ENCODE results near the gene MRPL48. TPM values are rescaled to one million over a fixed set of nuclear protein-coding genes. Genes with fewer than 3 reads are reported as not detected.

MRPL48 gene
- total RNA-seq, 2 donors from 2014 or later = 36.4 to 55.3 TPM

- Mint-ChIP-seq H3K27ac (no peak overlapping the region), H3K36me3 (ENCODE audit: low read depth) (peaks cover 54% of the 10 kb centered on the region), H3K9me3 (no peaks in the 10 kb centered on the region), H3K27me3 (ENCODE audit: insufficient read depth) (no peaks in the 10 kb centered on the region), H3K4me1 (no peaks in the 10 kb centered on the region), H3K4me3 (no peak overlapping the region)
- WGBS, 2 experiments (ENCODE audit: insufficient coverage in 1 of 2, insufficient read length in 1 of 2) = 85 to 95% methylated on average over 2 to 4 of the region's 4 CpGs
- no peak for DNase-seq
- TF ChIP-seq CTCF (conservative IDR thresholded peaks at IDR 0.05) = no peak
- Histone ChIP-seq H3K9ac (ENCODE audit: extremely low read depth, low read length, poor library complexity, severe bottlenecking) (no peak overlapping the region), H3K27ac (ENCODE audit: low read depth, low read length) (no peak overlapping the region), H3K4me3 (ENCODE audit: low read length) (no peak overlapping the region), H3K9me3 (ENCODE audit: control insufficient read depth, low read length) (no peaks in the 10 kb centered on the region), H3K27me3 (ENCODE audit: control insufficient read depth, insufficient read depth, low read length, poor library complexity, severe bottlenecking) (no peaks in the 10 kb centered on the region), H3K36me3 (ENCODE audit: control insufficient read depth, insufficient read depth, low read length) (peaks cover 26% of the 10 kb centered on the region), H3K4me1 (ENCODE audit: control insufficient read depth, insufficient read depth, low read length) (peaks cover 6% of the 10 kb centered on the region)
Observed at GRCh38 chr11:73862986-73863385, 75.3 kb downstream of the MRPL48 start.

GRCh38 chr11:73866095-73866579 lies 78.5 kb downstream of the MRPL48 start:
- Histone ChIP-seq H3K4me3 (ENCODE audit: low read length) (no peak overlapping the region), H3K9ac (ENCODE audit: extremely low read depth, low read length, poor library complexity, severe bottlenecking) (no peak overlapping the region), H3K4me1 (ENCODE audit: control insufficient read depth, insufficient read depth, low read length) (peaks cover 6% of the 10 kb centered on the region), H3K9me3 (ENCODE audit: control insufficient read depth, low read length) (no peaks in the 10 kb centered on the region), H3K36me3 (ENCODE audit: control insufficient read depth, insufficient read depth, low read length) (peaks cover 16% of the 10 kb centered on the region), H3K27me3 (ENCODE audit: control insufficient read depth, insufficient read depth, low read length, poor library complexity, severe bottlenecking) (no peaks in the 10 kb centered on the region), H3K27ac (ENCODE audit: low read depth, low read length) (no peak overlapping the region)
- Mint-ChIP-seq H3K27ac (no peak overlapping the region), H3K4me1 (peaks cover 2% of the 10 kb centered on the region), H3K9me3 (no peaks in the 10 kb centered on the region), H3K27me3 (ENCODE audit: insufficient read depth) (no peaks in the 10 kb centered on the region), H3K36me3 (ENCODE audit: low read depth) (peaks cover 30% of the 10 kb centered on the region), H3K4me3 (no peak overlapping the region)
- no peak for DNase-seq
- WGBS, 2 experiments (ENCODE audit: insufficient coverage in 1 of 2, insufficient read length in 1 of 2) = 99 to 100% methylated on average over 3 to 4 of the region's 5 CpGs
- no peak for TF ChIP-seq CTCF (conservative IDR thresholded peaks at IDR 0.05)

GRCh38 chr11:73866586-73866996 lies 78.9 kb downstream of the MRPL48 start:
- H3K4me1 Mint-ChIP-seq = peaks cover 2% of the 10 kb centered on the region
- WGBS, 2 experiments (ENCODE audit: insufficient coverage in 1 of 2, insufficient read length in 1 of 2) = 96 to 100% methylated on average over 2 of the region's 2 CpGs
- Histone ChIP-seq H3K36me3 (ENCODE audit: control insufficient read depth, insufficient read depth, low read length) (peaks cover 19% of the 10 kb centered on the region), H3K9me3 (ENCODE audit: control insufficient read depth, low read length) (no peaks in the 10 kb centered on the region), H3K4me3 (ENCODE audit: low read length) (no peak overlapping the region), H3K27ac (ENCODE audit: low read depth, low read length) (no peak overlapping the region), H3K27me3 (ENCODE audit: control insufficient read depth, insufficient read depth, low read length, poor library complexity, severe bottlenecking) (no peaks in the 10 kb centered on the region), H3K4me1 (ENCODE audit: control insufficient read depth, insufficient read depth, low read length) (peaks cover 6% of the 10 kb centered on the region), H3K9ac (ENCODE audit: extremely low read depth, low read length, poor library complexity, severe bottlenecking) (no peak overlapping the region)
- no peak overlapping the region for H3K27ac Mint-ChIP-seq
- DNase-seq = no peak
- TF ChIP-seq CTCF (conservative IDR thresholded peaks at IDR 0.05) = no peak
- no peak overlapping the region for H3K4me3 Mint-ChIP-seq
- H3K36me3 Mint-ChIP-seq (ENCODE audit: low read depth) = peaks cover 30% of the 10 kb centered on the region
- H3K27me3 Mint-ChIP-seq (ENCODE audit: insufficient read depth) = no peaks in the 10 kb centered on the region
- H3K9me3 Mint-ChIP-seq = no peaks in the 10 kb centered on the region

All from endodermal cell (in vitro differentiated cells).